GM19238 (cell line): ENCODE results near the gene TMEM126B.
A peak's percentile ranks its signal among the peaks of the same experiment; 100 is the strongest.
"Not testable (repeated sequence)": the region's sequence is repeated elsewhere in the genome, so short reads cannot be mapped to it uniquely, and the experiment has no call there.

Experiments used
- DNase-seq: peaks from one replicate; pipeline ENCODE4 v3.0.0; 2011; ENCODE audit warnings: low spot score; ENCODE audit not compliant: insufficient read length

TMEM126B gene

GRCh38 chr11:85627998-85628770, at the start of gene TMEM126B:
Gene TMEM126B (plus strand): TSS chr11:85628593. CDS start chr11:85628608, 15 bp downstream.
- peak; percentile 55 for DNase-seq

- DNase-seq, result no peak
Measured at GRCh38 chr11:85582111-85582510, 46.3 kb upstream of the TMEM126B start.

GRCh38 chr11:85589373-85589772, 39.0 kb upstream of the TMEM126B start:
- DNase-seq, result no peak

GRCh38 chr11:85590848-85591483, 37.4 kb upstream of the TMEM126B start:
- DNase-seq, result no peak

- peak; percentile 1 for DNase-seq
Measured at GRCh38 chr11:85595285-85595884, 33.0 kb upstream of the TMEM126B start.

- DNase-seq, result no peak
Measured at GRCh38 chr11:85596886-85597285, 31.5 kb upstream of the TMEM126B start.

- no peak for DNase-seq
Measured at GRCh38 chr11:85599083-85599482, 29.3 kb upstream of the TMEM126B start.

- no peak for DNase-seq
Measured at GRCh38 chr11:85602526-85603213, 25.7 kb upstream of the TMEM126B start.

GRCh38 chr11:85603220-85603619, 25.2 kb upstream of the TMEM126B start:
- no peak for DNase-seq

GRCh38 chr11:85606237-85606636, 22.2 kb upstream of the TMEM126B start:
- DNase-seq, result not testable (repeated sequence)

- not testable (repeated sequence) for DNase-seq
Measured at GRCh38 chr11:85608621-85609020, 19.8 kb upstream of the TMEM126B start.

GRCh38 chr11:85609286-85609685, 19.1 kb upstream of the TMEM126B start:
- not testable (repeated sequence) for DNase-seq

- DNase-seq, result not testable (repeated sequence)
Measured at GRCh38 chr11:85611643-85612042, 16.8 kb upstream of the TMEM126B start.

GRCh38 chr11:85619499-85619898, 8.9 kb upstream of the TMEM126B start:
- DNase-seq, result no peak

GRCh38 chr11:85620256-85620655, 8.1 kb upstream of the TMEM126B start:
- DNase-seq, result no peak

- no peak for DNase-seq
Measured at GRCh38 chr11:85626496-85626895, 1.9 kb upstream of the TMEM126B start.

- no peak for DNase-seq
Measured at GRCh38 chr11:85627332-85627997, 928 bp upstream of the TMEM126B start, which contains the start of gene DLG2. Gene DLG2 (minus strand): TSS chr11:85627344.

GRCh38 chr11:85628771-85629341, 463 bp downstream of the TMEM126B start:
- DNase-seq, result no peak

GRCh38 chr11:85634747-85635146, 6.4 kb downstream of the TMEM126B start:
- no peak for DNase-seq

GRCh38 chr11:85643191-85643614, 14.8 kb downstream of the TMEM126B start:
- DNase-seq, result no peak

- no peak for DNase-seq
Measured at GRCh38 chr11:85647078-85647477, 18.7 kb downstream of the TMEM126B start.
